WTC11 (cell line): Measurements from ENCODE around the gene ZNHIT2. TPM values are rescaled to one million over a fixed set of nuclear protein-coding genes. Genes with fewer than 3 reads are reported as not detected.
A peak's percentile ranks its signal among the peaks of the same experiment; 100 is the strongest.

Experiments used
- ATAC-seq: fragments of 200-7000 bp; cut with Tn5 transposase; 2 replicates; pipeline ENCODE4 v1.10.0; 2021; ENCODE audit warnings: mild to moderate bottlenecking, moderate library complexity
- CTCF ChIA-PET: fragments of 300-600 bp; sonication (Branson Sonifier 250); formaldehyde crosslinking; loops from one replicate; lab custom pipeline; 2021; ENCODE audit warnings: antibody characterized with exemption; lab: Charles Lee
- POLR2A ChIA-PET: fragments of 350-600 bp; sonication (Branson Sonifier 250); formaldehyde crosslinking; loops from one replicate; lab custom pipeline; 2021; ENCODE audit warnings: antibody characterized with exemption; lab: Charles Lee
- DNase-seq: peaks from one replicate; pipeline ENCODE4 v3.0.0; 2021; ENCODE audit warnings: low spot score
- H3K27ac Mint-ChIP-seq: 2 replicates; pipeline ENCODE4 v1.8.0; 2021; ENCODE audit warnings: mixed read lengths
- H3K27me3 Mint-ChIP-seq: 2 replicates; pipeline ENCODE4 v1.8.0; 2021; ENCODE audit warnings: low read depth, mild to moderate bottlenecking, moderate library complexity, mixed read lengths
- H3K36me3 Mint-ChIP-seq: 2 replicates; pipeline ENCODE4 v1.8.0; 2021; ENCODE audit warnings: mixed read lengths
- H3K4me1 Mint-ChIP-seq: 2 replicates; pipeline ENCODE4 v1.8.0; 2022; ENCODE audit warnings: mixed read lengths
- H3K4me3 Mint-ChIP-seq: 2 replicates; pipeline ENCODE4 v1.8.0; 2021; ENCODE audit warnings: mild to moderate bottlenecking, moderate library complexity, mixed read lengths
- H3K9me3 Mint-ChIP-seq: 2 replicates; pipeline ENCODE4 v1.8.0; 2021; ENCODE audit warnings: mixed read lengths
- CBFB ChIP-seq: sonication (generic); formaldehyde crosslinking; IDR thresholded peaks from 2 replicates; pipeline ENCODE4 v1.8.1; 2022; ENCODE audit warnings: mild to moderate bottlenecking, low read depth, missing genetic modification reagents
- CREM ChIP-seq: sonication (generic); formaldehyde crosslinking; IDR thresholded peaks from 2 replicates; pipeline ENCODE4 v1.8.1; 2022; ENCODE audit warnings: mild to moderate bottlenecking, missing genetic modification reagents, moderate library complexity
- ESRRA ChIP-seq: sonication (generic); formaldehyde crosslinking; IDR thresholded peaks from 2 replicates; pipeline ENCODE4 v1.8.1; 2022; ENCODE audit warnings: mild to moderate bottlenecking, missing genetic modification reagents, borderline replicate concordance
- JAZF1 ChIP-seq: fragments of 250-450 bp; sonication (Bioruptor Pico); IDR thresholded peaks from 2 replicates; pipeline ENCODE4 v1.9.0; 2021; ENCODE audit warnings: moderate library complexity, mild to moderate bottlenecking, inconsistent platforms
- KAT7 ChIP-seq: sonication (generic); formaldehyde crosslinking; IDR thresholded peaks from 2 replicates; pipeline ENCODE4 v1.8.1; 2023; ENCODE audit warnings: missing genetic modification reagents, mild to moderate bottlenecking, borderline replicate concordance
- PRRX2 ChIP-seq: fragments of 250-450 bp; sonication (Bioruptor Pico); IDR thresholded peaks from 2 replicates; pipeline ENCODE4 v1.8.0; 2021; ENCODE audit warnings: mild to moderate bottlenecking
- RELA ChIP-seq: sonication (generic); formaldehyde crosslinking; IDR thresholded peaks from 2 replicates; pipeline ENCODE4 v1.8.1; 2022; ENCODE audit warnings: missing genetic modification reagents, mild to moderate bottlenecking, borderline replicate concordance
- SMAD3 ChIP-seq: sonication (generic); formaldehyde crosslinking; IDR thresholded peaks from 2 replicates; pipeline ENCODE4 v1.8.0; 2022; ENCODE audit warnings: missing genetic modification reagents, mild to moderate bottlenecking, borderline replicate concordance
- ZBTB21 ChIP-seq: sonication (generic); formaldehyde crosslinking; IDR thresholded peaks from 2 replicates; pipeline ENCODE4 v1.8.1; 2023; ENCODE audit warnings: mild to moderate bottlenecking, missing genetic modification reagents, borderline replicate concordance
- ZNF138 ChIP-seq: sonication (generic); formaldehyde crosslinking; conservative IDR thresholded peaks from 2 replicates; pipeline ENCODE4 v1.8.1; 2022; ENCODE audit warnings: mild to moderate bottlenecking, moderate library complexity, missing genetic modification reagents
- ZNF423 ChIP-seq: fragments of 250-450 bp; sonication (Bioruptor Pico); IDR thresholded peaks from 2 replicates; pipeline ENCODE4 v2.1.2; 2022; ENCODE audit warnings: mild to moderate bottlenecking, moderate library complexity
- total RNA-seq: library from RNA; stranded (reverse); gene quantifications from 3 replicates; pipeline ENCODE4 v1.2.3, GENCODE V29; 2021
- TF ChIP-seq, protein P1 (sequence below): sonication (generic); formaldehyde crosslinking; IDR thresholded peaks from 2 replicates; pipeline ENCODE4 v1.8.1; 2022; ENCODE audit warnings: low read depth, mild to moderate bottlenecking, moderate library complexity, missing genetic modification reagents, borderline replicate concordance
- TF ChIP-seq, protein P2 (sequence below): fragments of 250-450 bp; sonication (Bioruptor Pico); IDR thresholded peaks from 2 replicates; pipeline ENCODE4 v1.9.0; 2021; ENCODE audit warnings: mild to moderate bottlenecking, borderline replicate concordance
- TF ChIP-seq, protein P3 (sequence below): sonication (generic); formaldehyde crosslinking; conservative IDR thresholded peaks from 2 replicates; pipeline ENCODE4 v1.8.1; 2023; ENCODE audit warnings: mild to moderate bottlenecking, low read depth, missing genetic modification reagents, moderate library complexity
- TF ChIP-seq, protein P4 (sequence below): fragments of 250-450 bp; sonication (Bioruptor Pico); conservative IDR thresholded peaks from 2 replicates; pipeline ENCODE4 v1.9.0; 2021; ENCODE audit warnings: mild to moderate bottlenecking
- TF ChIP-seq, protein P5 (sequence below): fragments of 250-450 bp; sonication (Bioruptor Pico); IDR thresholded peaks from 2 replicates; pipeline ENCODE4 v1.9.0; 2021; ENCODE audit warnings: moderate library complexity, mild to moderate bottlenecking, inconsistent platforms, borderline replicate concordance
- TF ChIP-seq, protein P6 (sequence below): sonication (generic); formaldehyde crosslinking; conservative IDR thresholded peaks from 2 replicates; pipeline ENCODE4 v1.8.1; 2022; ENCODE audit warnings: mild to moderate bottlenecking, missing genetic modification reagents
- TF ChIP-seq, protein P7 (sequence below): sonication (generic); formaldehyde crosslinking; IDR thresholded peaks from 2 replicates; pipeline ENCODE4 v1.8.0; 2022; ENCODE audit warnings: missing genetic modification reagents

Gene ZNHIT2
- total RNA-seq, 1 experiment from 2014 or later, result 16.7 TPM

DNA sequence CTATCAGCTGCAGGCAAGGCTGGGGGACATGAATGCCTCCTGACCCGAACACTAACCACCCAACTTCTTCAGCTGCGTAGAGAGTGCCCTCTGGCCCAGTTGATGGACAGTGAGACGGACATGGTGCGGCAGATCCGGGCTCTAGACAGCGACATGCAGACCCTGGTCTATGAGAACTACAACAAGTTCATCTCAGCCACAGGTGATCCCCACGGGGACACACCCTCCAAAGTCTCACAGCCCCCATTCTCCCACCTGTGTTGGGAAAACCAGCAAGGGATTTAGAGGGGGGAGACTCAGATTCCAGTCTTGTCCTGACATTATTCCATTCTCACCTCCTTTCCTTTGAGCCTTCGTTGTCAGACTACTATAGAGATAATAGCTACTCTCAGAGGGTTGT lies 20.6 kb downstream of the ZNHIT2 start (continued):
- TF ChIP-seq, protein P1, sequence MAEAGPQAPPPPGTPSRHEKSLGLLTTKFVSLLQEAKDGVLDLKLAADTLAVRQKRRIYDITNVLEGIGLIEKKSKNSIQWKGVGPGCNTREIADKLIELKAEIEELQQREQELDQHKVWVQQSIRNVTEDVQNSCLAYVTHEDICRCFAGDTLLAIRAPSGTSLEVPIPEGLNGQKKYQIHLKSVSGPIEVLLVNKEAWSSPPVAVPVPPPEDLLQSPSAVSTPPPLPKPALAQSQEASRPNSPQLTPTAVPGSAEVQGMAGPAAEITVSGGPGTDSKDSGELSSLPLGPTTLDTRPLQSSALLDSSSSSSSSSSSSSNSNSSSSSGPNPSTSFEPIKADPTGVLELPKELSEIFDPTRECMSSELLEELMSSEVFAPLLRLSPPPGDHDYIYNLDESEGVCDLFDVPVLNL (CRISPR knock-in tag), result no peak
- no peak for TF ChIP-seq ZNF138
- no peak for TF ChIP-seq CREM (CRISPR knock-in tag)
- TF ChIP-seq, protein P2, sequence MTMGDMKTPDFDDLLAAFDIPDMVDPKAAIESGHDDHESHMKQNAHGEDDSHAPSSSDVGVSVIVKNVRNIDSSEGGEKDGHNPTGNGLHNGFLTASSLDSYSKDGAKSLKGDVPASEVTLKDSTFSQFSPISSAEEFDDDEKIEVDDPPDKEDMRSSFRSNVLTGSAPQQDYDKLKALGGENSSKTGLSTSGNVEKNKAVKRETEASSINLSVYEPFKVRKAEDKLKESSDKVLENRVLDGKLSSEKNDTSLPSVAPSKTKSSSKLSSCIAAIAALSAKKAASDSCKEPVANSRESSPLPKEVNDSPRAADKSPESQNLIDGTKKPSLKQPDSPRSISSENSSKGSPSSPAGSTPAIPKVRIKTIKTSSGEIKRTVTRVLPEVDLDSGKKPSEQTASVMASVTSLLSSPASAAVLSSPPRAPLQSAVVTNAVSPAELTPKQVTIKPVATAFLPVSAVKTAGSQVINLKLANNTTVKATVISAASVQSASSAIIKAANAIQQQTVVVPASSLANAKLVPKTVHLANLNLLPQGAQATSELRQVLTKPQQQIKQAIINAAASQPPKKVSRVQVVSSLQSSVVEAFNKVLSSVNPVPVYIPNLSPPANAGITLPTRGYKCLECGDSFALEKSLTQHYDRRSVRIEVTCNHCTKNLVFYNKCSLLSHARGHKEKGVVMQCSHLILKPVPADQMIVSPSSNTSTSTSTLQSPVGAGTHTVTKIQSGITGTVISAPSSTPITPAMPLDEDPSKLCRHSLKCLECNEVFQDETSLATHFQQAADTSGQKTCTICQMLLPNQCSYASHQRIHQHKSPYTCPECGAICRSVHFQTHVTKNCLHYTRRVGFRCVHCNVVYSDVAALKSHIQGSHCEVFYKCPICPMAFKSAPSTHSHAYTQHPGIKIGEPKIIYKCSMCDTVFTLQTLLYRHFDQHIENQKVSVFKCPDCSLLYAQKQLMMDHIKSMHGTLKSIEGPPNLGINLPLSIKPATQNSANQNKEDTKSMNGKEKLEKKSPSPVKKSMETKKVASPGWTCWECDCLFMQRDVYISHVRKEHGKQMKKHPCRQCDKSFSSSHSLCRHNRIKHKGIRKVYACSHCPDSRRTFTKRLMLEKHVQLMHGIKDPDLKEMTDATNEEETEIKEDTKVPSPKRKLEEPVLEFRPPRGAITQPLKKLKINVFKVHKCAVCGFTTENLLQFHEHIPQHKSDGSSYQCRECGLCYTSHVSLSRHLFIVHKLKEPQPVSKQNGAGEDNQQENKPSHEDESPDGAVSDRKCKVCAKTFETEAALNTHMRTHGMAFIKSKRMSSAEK (CRISPR knock-in tag), result no peak

DNA sequence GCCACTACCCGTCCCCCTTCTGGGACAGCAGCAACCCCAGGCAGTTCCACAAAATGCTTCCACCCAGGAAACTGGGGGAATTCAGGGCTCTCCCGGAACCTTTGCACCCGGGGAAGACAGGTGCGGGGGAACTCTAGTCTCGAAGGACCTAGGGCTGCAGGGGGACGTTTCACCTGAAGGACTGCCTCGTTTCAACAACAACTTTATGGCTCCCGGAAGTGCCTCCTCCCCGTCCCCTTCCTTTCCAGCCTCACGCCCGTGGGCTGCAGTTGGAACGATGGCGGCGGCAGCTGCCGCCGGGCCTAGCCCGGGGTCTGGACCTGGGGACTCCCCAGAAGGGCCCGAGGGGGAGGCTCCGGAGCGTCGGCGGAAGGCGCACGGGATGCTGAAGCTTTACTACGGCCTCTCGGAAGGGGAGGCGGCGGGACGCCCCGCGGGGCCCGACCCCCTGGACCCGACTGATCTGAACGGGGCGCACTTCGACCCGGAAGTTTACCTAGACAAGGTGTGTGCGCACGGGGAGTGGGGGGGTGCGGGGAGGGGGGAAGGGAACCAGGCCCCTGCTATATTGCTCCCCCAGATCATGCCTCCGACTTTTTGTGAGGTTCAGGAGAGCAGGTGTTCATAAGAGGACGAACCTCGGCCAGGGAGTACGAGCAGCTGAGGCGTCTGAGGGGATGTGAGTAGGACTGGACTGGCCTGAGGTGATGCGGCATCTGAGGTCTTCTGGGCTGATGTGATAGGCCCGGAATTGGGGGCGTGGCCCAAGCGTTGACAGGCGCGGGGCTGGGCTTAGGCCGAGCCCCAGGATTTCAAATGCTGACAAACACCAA lies 21.3 kb downstream of the ZNHIT2 start, which contains the start of gene VPS51:
Gene VPS51, plus strand, starts transcription at position 241 of the 833 bp plus-strand sequence. Its CDS starts 37 bp downstream, at position 278.
- peaks cover 6% of the 10 kb centered on the region for H3K4me1 Mint-ChIP-seq
- ATAC-seq, result peak; percentile 98
- peaks cover 8% of the 10 kb centered on the region for H3K36me3 Mint-ChIP-seq
- H3K4me3 Mint-ChIP-seq, result peak within 1 kb of the TSS; percentile 90
- CTCF ChIA-PET, result interaction anchor here (0.6 to 9.9 kb wide), 7 partner anchors 15 to 371 kb away, joined by 3 to 104 read pairs (median 3); partner anchors contain the start of genes ARL2, SNX15, TM7SF2 and ZNHIT2
- no peaks in the 10 kb centered on the region for H3K9me3 Mint-ChIP-seq
- no peaks in the 10 kb centered on the region for H3K27me3 Mint-ChIP-seq
- DNase-seq, result peak; percentile 91
- H3K27ac Mint-ChIP-seq, result peak within 1 kb of the TSS; percentile 99
- POLR2A ChIA-PET, result interaction anchor here (0.6 to 1.6 kb wide), 6 partner anchors 15 to 912 kb away, joined by 3 to 9 read pairs (median 4); partner anchors contain the start of genes BATF2, FAU, MRPL49 and TM7SF2
- TF ChIP-seq ZNF423 (CRISPR knock-in tag), result peak; percentile 18; the same call in 1 of the 2 replicates
- no peak; the same call in 1 of the 2 replicates for TF ChIP-seq PRRX2 (CRISPR knock-in tag)
- TF ChIP-seq, protein P3, sequence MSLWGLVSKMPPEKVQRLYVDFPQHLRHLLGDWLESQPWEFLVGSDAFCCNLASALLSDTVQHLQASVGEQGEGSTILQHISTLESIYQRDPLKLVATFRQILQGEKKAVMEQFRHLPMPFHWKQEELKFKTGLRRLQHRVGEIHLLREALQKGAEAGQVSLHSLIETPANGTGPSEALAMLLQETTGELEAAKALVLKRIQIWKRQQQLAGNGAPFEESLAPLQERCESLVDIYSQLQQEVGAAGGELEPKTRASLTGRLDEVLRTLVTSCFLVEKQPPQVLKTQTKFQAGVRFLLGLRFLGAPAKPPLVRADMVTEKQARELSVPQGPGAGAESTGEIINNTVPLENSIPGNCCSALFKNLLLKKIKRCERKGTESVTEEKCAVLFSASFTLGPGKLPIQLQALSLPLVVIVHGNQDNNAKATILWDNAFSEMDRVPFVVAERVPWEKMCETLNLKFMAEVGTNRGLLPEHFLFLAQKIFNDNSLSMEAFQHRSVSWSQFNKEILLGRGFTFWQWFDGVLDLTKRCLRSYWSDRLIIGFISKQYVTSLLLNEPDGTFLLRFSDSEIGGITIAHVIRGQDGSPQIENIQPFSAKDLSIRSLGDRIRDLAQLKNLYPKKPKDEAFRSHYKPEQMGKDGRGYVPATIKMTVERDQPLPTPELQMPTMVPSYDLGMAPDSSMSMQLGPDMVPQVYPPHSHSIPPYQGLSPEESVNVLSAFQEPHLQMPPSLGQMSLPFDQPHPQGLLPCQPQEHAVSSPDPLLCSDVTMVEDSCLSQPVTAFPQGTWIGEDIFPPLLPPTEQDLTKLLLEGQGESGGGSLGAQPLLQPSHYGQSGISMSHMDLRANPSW (CRISPR knock-in tag), result no peak
- TF ChIP-seq ZBTB21, result no peak
- TF ChIP-seq, protein P4, sequence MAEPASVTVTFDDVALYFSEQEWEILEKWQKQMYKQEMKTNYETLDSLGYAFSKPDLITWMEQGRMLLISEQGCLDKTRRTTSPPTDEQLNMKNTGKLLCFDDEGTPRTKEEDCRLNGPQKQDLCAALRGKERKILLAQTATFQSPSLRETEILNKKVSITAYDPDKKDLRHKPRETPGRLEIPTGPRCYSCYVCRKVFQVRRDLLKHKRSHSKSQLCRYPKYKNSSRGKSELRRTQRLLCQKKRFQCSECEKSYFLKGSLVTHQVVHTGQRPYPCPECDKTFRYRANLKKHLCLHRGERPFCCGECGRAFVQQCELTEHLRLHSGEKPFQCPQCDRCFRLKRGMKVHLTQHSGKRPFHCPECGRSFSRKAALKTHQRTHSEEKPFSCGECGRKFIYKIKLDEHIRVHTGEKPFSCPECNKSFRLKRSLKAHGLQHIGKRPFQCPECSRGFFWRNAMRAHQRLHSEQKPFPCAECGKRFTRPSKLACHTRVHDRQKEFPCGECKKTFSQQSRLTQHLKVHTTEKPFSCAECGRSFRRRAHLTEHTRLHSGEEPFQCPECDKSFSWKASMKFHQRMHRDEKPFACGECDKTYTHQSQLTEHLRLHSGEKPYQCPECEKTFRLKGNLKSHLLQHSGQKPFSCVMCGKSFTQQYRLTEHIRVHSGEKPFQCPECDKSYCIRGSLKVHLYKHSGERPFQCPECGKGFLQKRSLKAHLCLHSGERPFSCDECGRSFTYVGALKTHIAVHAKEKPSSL (CRISPR knock-in tag), result no peak
- TF ChIP-seq SMAD3 (CRISPR knock-in tag), result no peak
- TF ChIP-seq, protein P5, sequence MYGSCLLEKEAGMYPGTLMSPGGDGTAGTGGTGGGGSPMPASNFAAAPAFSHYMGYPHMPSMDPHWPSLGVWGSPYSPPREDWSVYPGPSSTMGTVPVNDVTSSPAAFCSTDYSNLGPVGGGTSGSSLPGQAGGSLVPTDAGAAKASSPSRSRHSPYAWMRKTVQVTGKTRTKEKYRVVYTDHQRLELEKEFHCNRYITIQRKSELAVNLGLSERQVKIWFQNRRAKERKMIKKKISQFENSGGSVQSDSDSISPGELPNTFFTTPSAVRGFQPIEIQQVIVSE (CRISPR knock-in tag), result no peak
- no peak for TF ChIP-seq RELA (CRISPR knock-in tag)
- TF ChIP-seq, protein P6, sequence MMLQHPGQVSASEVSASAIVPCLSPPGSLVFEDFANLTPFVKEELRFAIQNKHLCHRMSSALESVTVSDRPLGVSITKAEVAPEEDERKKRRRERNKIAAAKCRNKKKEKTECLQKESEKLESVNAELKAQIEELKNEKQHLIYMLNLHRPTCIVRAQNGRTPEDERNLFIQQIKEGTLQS (CRISPR knock-in tag), result no peak
- no peak for TF ChIP-seq CBFB
- TF ChIP-seq, protein P7, sequence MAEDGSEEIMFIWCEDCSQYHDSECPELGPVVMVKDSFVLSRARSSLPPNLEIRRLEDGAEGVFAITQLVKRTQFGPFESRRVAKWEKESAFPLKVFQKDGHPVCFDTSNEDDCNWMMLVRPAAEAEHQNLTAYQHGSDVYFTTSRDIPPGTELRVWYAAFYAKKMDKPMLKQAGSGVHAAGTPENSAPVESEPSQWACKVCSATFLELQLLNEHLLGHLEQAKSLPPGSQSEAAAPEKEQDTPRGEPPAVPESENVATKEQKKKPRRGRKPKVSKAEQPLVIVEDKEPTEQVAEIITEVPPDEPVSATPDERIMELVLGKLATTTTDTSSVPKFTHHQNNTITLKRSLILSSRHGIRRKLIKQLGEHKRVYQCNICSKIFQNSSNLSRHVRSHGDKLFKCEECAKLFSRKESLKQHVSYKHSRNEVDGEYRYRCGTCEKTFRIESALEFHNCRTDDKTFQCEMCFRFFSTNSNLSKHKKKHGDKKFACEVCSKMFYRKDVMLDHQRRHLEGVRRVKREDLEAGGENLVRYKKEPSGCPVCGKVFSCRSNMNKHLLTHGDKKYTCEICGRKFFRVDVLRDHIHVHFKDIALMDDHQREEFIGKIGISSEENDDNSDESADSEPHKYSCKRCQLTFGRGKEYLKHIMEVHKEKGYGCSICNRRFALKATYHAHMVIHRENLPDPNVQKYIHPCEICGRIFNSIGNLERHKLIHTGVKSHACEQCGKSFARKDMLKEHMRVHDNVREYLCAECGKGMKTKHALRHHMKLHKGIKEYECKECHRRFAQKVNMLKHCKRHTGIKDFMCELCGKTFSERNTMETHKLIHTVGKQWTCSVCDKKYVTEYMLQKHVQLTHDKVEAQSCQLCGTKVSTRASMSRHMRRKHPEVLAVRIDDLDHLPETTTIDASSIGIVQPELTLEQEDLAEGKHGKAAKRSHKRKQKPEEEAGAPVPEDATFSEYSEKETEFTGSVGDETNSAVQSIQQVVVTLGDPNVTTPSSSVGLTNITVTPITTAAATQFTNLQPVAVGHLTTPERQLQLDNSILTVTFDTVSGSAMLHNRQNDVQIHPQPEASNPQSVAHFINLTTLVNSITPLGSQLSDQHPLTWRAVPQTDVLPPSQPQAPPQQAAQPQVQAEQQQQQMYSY (CRISPR knock-in tag), result no peak
- TF ChIP-seq KAT7 (CRISPR knock-in tag), result 0 out of 2 replicates have a peak, but pooled peaks have one; percentile 64
- no peak for TF ChIP-seq JAZF1 (CRISPR knock-in tag)
- peak; percentile 72; the same call in 1 of the 2 replicates for TF ChIP-seq ESRRA (CRISPR knock-in tag)
